Neural cell (in vitro differentiated cells): ENCODE data around the gene NXNL1.

Experiments
- CTCF ChIP-seq: fragments of 450-650 bp; IDR thresholded peaks from 2 replicates; pipeline ENCODE4 v1.5.1; 2014; ENCODE audit warnings: antibody characterized with exemption, mild to moderate bottlenecking, moderate library complexity; ENCODE audit not compliant: poor library complexity, severe bottlenecking
- EP300 ChIP-seq: fragments of 450-650 bp; conservative IDR thresholded peaks from 2 replicates; pipeline ENCODE4 v1.6.1; 2014; ENCODE audit warnings: antibody characterized with exemption, mild to moderate bottlenecking, moderate library complexity; ENCODE audit not compliant: poor library complexity, severe bottlenecking
- EZH2 ChIP-seq: fragments of 200-600, 300-800 bp; shearing (Covaris generic), sonication (generic); IDR thresholded peaks from 2 replicates; pipeline ENCODE4 v1.6.1; 2014; ENCODE audit warnings: antibody characterized with exemption, low read length, borderline replicate concordance, mild to moderate bottlenecking; ENCODE audit not compliant: insufficient read depth, poor library complexity, severe bottlenecking
- MXI1 ChIP-seq: fragments of 450-650 bp; conservative IDR thresholded peaks from 2 replicates; pipeline ENCODE4 v1.6.1; 2014; ENCODE audit warnings: antibody characterized with exemption, mild to moderate bottlenecking; ENCODE audit not compliant: poor library complexity, severe bottlenecking
- POLR2AphosphoS5 ChIP-seq: IDR thresholded peaks from 2 replicates; pipeline ENCODE4 v1.6.1; 2012
- TF ChIP-seq, protein P1 (sequence below): IDR thresholded peaks from 2 replicates; pipeline ENCODE4 v1.6.1; 2012; ENCODE audit warnings: borderline replicate concordance

DNA sequence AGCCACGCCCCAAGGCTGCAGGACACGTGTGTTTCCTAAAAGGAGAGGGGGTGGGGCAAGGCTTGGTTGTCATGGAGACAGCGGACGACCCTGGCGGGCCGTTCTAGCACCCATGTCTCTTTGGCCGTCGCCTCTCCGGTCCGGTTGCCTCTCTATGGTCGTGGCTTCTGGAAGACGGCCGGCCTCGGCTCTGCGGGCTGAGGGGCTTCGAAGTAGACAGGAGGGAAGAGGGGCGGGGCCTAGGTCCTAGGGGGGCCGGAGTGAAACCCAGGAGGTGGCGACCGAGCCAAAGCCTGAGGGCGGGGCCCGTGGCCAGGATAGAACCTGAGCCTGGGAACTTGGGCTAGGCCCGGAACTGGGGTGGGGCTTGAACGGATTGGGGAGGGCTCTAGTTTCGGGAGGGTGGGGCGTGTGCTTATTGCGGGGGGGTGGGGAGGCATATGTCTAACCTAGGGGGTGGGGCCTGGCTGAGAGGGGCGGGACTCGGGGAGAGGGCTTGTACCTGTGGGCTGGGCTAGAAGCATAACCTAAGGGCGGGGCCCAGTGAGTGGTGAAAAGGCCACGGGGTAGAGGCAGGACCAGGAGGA, 8.8 kb upstream of the NXNL1 start:
- TF ChIP-seq CTCF (no peak), POLR2AphosphoS5 (no peak), MXI1 (no peak), EP300 (no peak), EZH2 (no peak)
- TF ChIP-seq, protein P1, sequence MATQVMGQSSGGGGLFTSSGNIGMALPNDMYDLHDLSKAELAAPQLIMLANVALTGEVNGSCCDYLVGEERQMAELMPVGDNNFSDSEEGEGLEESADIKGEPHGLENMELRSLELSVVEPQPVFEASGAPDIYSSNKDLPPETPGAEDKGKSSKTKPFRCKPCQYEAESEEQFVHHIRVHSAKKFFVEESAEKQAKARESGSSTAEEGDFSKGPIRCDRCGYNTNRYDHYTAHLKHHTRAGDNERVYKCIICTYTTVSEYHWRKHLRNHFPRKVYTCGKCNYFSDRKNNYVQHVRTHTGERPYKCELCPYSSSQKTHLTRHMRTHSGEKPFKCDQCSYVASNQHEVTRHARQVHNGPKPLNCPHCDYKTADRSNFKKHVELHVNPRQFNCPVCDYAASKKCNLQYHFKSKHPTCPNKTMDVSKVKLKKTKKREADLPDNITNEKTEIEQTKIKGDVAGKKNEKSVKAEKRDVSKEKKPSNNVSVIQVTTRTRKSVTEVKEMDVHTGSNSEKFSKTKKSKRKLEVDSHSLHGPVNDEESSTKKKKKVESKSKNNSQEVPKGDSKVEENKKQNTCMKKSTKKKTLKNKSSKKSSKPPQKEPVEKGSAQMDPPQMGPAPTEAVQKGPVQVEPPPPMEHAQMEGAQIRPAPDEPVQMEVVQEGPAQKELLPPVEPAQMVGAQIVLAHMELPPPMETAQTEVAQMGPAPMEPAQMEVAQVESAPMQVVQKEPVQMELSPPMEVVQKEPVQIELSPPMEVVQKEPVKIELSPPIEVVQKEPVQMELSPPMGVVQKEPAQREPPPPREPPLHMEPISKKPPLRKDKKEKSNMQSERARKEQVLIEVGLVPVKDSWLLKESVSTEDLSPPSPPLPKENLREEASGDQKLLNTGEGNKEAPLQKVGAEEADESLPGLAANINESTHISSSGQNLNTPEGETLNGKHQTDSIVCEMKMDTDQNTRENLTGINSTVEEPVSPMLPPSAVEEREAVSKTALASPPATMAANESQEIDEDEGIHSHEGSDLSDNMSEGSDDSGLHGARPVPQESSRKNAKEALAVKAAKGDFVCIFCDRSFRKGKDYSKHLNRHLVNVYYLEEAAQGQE: no peak
